ENCODE data around the gene AFTPH. TPM values are rescaled to one million over a fixed set of nuclear protein-coding genes. Genes with fewer than 3 reads are reported as not detected.

AFTPH gene
- total and polyA plus RNA-seq, 9 of the 15 experiments (the other 6 are each of a cell fraction or from before 2014, with no cell fraction given): 8.0 to 26.2 (median 13.8) TPM

DNA sequence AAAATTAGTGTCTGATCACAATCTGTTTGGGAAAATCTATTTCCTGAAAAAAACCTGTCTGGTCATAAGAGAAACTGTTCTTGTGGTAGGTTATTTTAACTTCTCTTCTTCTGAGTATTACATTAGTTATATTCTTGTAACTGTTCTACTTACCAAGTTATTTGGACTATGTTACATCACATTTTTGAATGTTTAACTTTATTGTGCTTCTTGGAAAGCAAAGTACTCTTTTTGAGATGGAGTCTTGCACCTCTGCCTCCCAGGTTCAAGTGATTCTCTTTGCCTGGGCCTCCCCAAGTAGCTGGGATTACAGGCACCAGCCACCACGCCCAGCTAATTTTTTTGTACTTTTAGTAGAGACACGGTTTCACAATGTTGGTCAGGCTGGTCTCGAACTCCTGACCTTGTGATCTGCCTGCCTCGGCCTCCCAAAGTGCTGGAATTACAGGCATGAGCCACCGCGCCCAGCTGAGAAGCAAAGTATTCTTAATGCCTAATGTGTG is 39.4 kb downstream of the AFTPH start:
- H3K36me3 ChIP-seq (ENCODE audit: control insufficient read depth, insufficient read depth, low read length): no peaks in the 10 kb centered on the region; the same call in 2 of the 3 replicates
- in situ Hi-C loops (cut with MboI): no loop called here
- no peaks in the 10 kb centered on the region for H3K79me2 ChIP-seq (ENCODE audit: control insufficient read depth, insufficient read depth, low read length)
- FAIRE-seq (no peak), ATAC-seq (no peak), DNase-seq (ENCODE audit: extremely low read depth in 1 of 4, low spot score in 3 of 4) (no peak)
- no peak overlapping the region for H3K4me2 ChIP-seq (ENCODE audit: insufficient read depth, low read length)
- no TSS peak for BruUV-seq (replicated peaks)
- no peaks in the 10 kb centered on the region for H3K27me3 ChIP-seq (ENCODE audit: control insufficient read depth in 2 of 2, insufficient read depth in 2 of 2, low read length in 2 of 2)
- TF ChIP-seq, protein P1, sequence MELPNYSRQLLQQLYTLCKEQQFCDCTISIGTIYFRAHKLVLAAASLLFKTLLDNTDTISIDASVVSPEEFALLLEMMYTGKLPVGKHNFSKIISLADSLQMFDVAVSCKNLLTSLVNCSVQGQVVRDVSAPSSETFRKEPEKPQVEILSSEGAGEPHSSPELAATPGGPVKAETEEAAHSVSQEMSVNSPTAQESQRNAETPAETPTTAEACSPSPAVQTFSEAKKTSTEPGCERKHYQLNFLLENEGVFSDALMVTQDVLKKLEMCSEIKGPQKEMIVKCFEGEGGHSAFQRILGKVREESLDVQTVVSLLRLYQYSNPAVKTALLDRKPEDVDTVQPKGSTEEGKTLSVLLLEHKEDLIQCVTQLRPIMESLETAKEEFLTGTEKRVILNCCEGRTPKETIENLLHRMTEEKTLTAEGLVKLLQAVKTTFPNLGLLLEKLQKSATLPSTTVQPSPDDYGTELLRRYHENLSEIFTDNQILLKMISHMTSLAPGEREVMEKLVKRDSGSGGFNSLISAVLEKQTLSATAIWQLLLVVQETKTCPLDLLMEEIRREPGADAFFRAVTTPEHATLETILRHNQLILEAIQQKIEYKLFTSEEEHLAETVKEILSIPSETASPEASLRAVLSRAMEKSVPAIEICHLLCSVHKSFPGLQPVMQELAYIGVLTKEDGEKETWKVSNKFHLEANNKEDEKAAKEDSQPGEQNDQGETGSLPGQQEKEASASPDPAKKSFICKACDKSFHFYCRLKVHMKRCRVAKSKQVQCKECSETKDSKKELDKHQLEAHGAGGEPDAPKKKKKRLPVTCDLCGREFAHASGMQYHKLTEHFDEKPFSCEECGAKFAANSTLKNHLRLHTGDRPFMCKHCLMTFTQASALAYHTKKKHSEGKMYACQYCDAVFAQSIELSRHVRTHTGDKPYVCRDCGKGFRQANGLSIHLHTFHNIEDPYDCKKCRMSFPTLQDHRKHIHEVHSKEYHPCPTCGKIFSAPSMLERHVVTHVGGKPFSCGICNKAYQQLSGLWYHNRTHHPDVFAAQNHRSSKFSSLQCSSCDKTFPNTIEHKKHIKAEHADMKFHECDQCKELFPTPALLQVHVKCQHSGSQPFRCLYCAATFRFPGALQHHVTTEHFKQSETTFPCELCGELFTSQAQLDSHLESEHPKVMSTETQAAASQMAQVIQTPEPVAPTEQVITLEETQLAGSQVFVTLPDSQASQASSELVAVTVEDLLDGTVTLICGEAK (IDR thresholded peaks at IDR 0.05): peak; percentile 87
- TF ChIP-seq, protein P1 (CRISPR knock-in tag; IDR thresholded peaks at IDR 0.05): peak; percentile 62
- no peak for TF ChIP-seq TAF15 (IDR thresholded peaks at IDR 0.05; ENCODE audit: low read depth, low read length)
- H3K4me1 ChIP-seq (replicated peaks in 1 of 2; ENCODE audit: control insufficient read depth in 2 of 2, insufficient read depth in 2 of 2, low read length in 2 of 2): no peaks in the 10 kb centered on the region
- no peaks in the 10 kb centered on the region for H3K9me3 ChIP-seq (replicated peaks; ENCODE audit: control insufficient read depth, insufficient read depth, low read depth, low read length)
- H3K4me3 ChIP-seq: no peak overlapping the region
- no peaks in the 10 kb centered on the region for H4K20me1 ChIP-seq (replicated peaks; ENCODE audit: control insufficient read depth, insufficient read depth, low read length)
- intact Hi-C loops (cut with micrococcal nuclease): loop anchor here (2.0 kb wide), 1 partner anchor 41 kb away; no protein-coding TSS in a partner anchor
- H3K9ac ChIP-seq (ENCODE audit: insufficient read depth in 1 of 2, low read depth in 2 of 2, low read length in 2 of 2): no peak overlapping the region
- CTCF ChIA-PET (ENCODE audit: low intra/inter-chr PET ratio): no interaction called here
- WGBS (ENCODE audit: insufficient coverage, low coverage, missing lambda C conversion rate): 80% methylated on average over 6 of the region's 6 CpGs
- H3K9me1 ChIP-seq (ENCODE audit: control insufficient read depth, insufficient read depth, low read length): no peaks in the 10 kb centered on the region
- no peak overlapping the region for H2AFZ ChIP-seq (ENCODE audit: low read depth, low read length)
- POLR2A ChIA-PET: no interaction called here
- H3K27ac ChIP-seq (ENCODE audit: extremely low read depth, low read depth, low read length): no peak overlapping the region

Measured in K562 (cell line).